HL-60 (cell line): Measurements from ENCODE around the gene MFAP2.

ENCODE experiments used
- CTCF ChIP-seq: IDR thresholded peaks from one replicate; pipeline ENCODE4 v1.5.1; 2011; ENCODE audit warnings: low read length, control low read depth, inconsistent platforms; ENCODE audit not compliant: insufficient read depth
- POLR2AphosphoS5 ChIP-seq: IDR thresholded peaks from 2 replicates; pipeline ENCODE4 v1.6.1; 2012; ENCODE audit warnings: low read depth
- SPI1 ChIP-seq: IDR thresholded peaks from 2 replicates; pipeline ENCODE4 v1.6.1; 2012; ENCODE audit warnings: low read depth, mild to moderate bottlenecking, borderline replicate concordance
- TF ChIP-seq, protein P1 (sequence below): IDR thresholded peaks from 2 replicates; pipeline ENCODE4 v1.6.1; 2012; ENCODE audit warnings: low read depth; ENCODE audit not compliant: insufficient replicate concordance

- TF ChIP-seq CTCF (no peak), POLR2AphosphoS5 (no peak), SPI1 (no peak)
- TF ChIP-seq, protein P1, sequence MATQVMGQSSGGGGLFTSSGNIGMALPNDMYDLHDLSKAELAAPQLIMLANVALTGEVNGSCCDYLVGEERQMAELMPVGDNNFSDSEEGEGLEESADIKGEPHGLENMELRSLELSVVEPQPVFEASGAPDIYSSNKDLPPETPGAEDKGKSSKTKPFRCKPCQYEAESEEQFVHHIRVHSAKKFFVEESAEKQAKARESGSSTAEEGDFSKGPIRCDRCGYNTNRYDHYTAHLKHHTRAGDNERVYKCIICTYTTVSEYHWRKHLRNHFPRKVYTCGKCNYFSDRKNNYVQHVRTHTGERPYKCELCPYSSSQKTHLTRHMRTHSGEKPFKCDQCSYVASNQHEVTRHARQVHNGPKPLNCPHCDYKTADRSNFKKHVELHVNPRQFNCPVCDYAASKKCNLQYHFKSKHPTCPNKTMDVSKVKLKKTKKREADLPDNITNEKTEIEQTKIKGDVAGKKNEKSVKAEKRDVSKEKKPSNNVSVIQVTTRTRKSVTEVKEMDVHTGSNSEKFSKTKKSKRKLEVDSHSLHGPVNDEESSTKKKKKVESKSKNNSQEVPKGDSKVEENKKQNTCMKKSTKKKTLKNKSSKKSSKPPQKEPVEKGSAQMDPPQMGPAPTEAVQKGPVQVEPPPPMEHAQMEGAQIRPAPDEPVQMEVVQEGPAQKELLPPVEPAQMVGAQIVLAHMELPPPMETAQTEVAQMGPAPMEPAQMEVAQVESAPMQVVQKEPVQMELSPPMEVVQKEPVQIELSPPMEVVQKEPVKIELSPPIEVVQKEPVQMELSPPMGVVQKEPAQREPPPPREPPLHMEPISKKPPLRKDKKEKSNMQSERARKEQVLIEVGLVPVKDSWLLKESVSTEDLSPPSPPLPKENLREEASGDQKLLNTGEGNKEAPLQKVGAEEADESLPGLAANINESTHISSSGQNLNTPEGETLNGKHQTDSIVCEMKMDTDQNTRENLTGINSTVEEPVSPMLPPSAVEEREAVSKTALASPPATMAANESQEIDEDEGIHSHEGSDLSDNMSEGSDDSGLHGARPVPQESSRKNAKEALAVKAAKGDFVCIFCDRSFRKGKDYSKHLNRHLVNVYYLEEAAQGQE = no peak
These were observed 53.2 kb downstream of the MFAP2 start for GRCh38 chr1:16927256-16927655.
